Measurements from ENCODE around the gene PPIL4. TPM values are rescaled to one million over a fixed set of nuclear protein-coding genes. Genes with fewer than 3 reads are reported as not detected.

The PPIL4 gene
- total and polyA plus RNA-seq, 7 experiments from 2014 or later = 15.3 to 42.9 (median 28.1) TPM

GRCh38 chr6:149472241-149472640 lies 73.6 kb downstream of the PPIL4 start:
- H3K4me3 ChIP-seq (ENCODE audit: low read length) = no peak overlapping the region
- peaks cover 8 to 52% (median 33%) of the 10 kb centered on the region in 7 donors for H3K4me1 Mint-ChIP-seq
- H3K9me3 ChIP-seq (ENCODE audit: control insufficient read depth in 2 of 3, low read length in 3 of 3) = no peaks in the 10 kb centered on the region
- H3K27me3 ChIP-seq (ENCODE audit: control insufficient read depth in 2 of 2, insufficient read depth in 2 of 2, low read length in 2 of 2) = no peaks in the 10 kb centered on the region
- H3K27ac ChIP-seq (ENCODE audit: low read depth, low read length) = no peak overlapping the region
- peak overlapping the region in 5 of 9 donors; percentile 15 to 81 (median 46) for H3K27ac Mint-ChIP-seq
- peaks cover 5 to 22% of the 10 kb centered on the region in 2 donors for H3K4me1 ChIP-seq (ENCODE audit: control insufficient read depth in 2 of 2, insufficient read depth in 2 of 2, low read length in 2 of 2)
- POLR2A ChIA-PET = interaction anchor here (1.5 kb wide), 1 partner anchor 23 kb away, joined by 3 read pairs; no protein-coding TSS in a partner anchor
- H3K27me3 Mint-ChIP-seq = no peaks in the 10 kb centered on the region
- intact Hi-C loops (cut with micrococcal nuclease) = loop anchor here in 1 of 2 donors (2.0 kb wide), 1 partner anchor 45 kb away; no protein-coding TSS in a partner anchor
- H3K36me3 Mint-ChIP-seq = peaks cover 0 to 19% (median 8%) of the 10 kb centered on the region in 5 donors
- CTCF ChIA-PET = interaction anchor here (3.3 kb wide), 1 partner anchor 44 kb away, joined by 15 read pairs; no protein-coding TSS in a partner anchor
- peaks cover 0 to 2% (median 0%) of the 10 kb centered on the region in 11 donors for H3K9me3 Mint-ChIP-seq
- H3K4me3 Mint-ChIP-seq = peak overlapping the region in 1 of 10 donors; percentile 21
- no peak for ATAC-seq
- peaks cover 0 to 14% (median 4%) of the 10 kb centered on the region in 3 experiments for H3K36me3 ChIP-seq (ENCODE audit: control insufficient read depth in 2 of 3, insufficient read depth in 3 of 3, low read length in 3 of 3)
- DNase-seq = no peak

GRCh38 chr6:149471801-149472200 lies 74.0 kb downstream of the PPIL4 start:
- Mint-ChIP-seq H3K4me3 (peak overlapping the region in 1 of 10 donors; percentile 21), H3K4me1 (peaks cover 8 to 48% (median 32%) of the 10 kb centered on the region in 7 donors), H3K27me3 (no peaks in the 10 kb centered on the region), H3K36me3 (peaks cover 0 to 19% (median 8%) of the 10 kb centered on the region in 5 donors), H3K9me3 (peaks cover 0 to 2% (median 0%) of the 10 kb centered on the region in 11 donors), H3K27ac (peak overlapping the region in 5 of 9 donors; percentile 13 to 81 (median 36))
- no peak for DNase-seq
- H3K4me3 ChIP-seq (ENCODE audit: low read length) = no peak overlapping the region
- peak; percentile 36 for ATAC-seq
- no peaks in the 10 kb centered on the region for H3K27me3 ChIP-seq (ENCODE audit: control insufficient read depth in 2 of 2, insufficient read depth in 2 of 2, low read length in 2 of 2)
- H3K36me3 ChIP-seq (ENCODE audit: control insufficient read depth in 2 of 3, insufficient read depth in 3 of 3, low read length in 3 of 3) = peaks cover 0 to 14% (median 4%) of the 10 kb centered on the region in 3 experiments
- H3K27ac ChIP-seq (ENCODE audit: low read depth, low read length) = no peak overlapping the region
- ChIA-PET POLR2A (no interaction called here), CTCF (interaction anchor here (3.3 kb wide), 1 partner anchor 45 kb away, joined by 15 read pairs; no protein-coding TSS in a partner anchor)
- intact Hi-C loops (cut with micrococcal nuclease) = loop anchor here in 1 of 2 donors (2.0 kb wide), 1 partner anchor 45 kb away; no protein-coding TSS in a partner anchor
- H3K9me3 ChIP-seq (ENCODE audit: control insufficient read depth in 2 of 3, low read length in 3 of 3) = no peaks in the 10 kb centered on the region
- H3K4me1 ChIP-seq (ENCODE audit: control insufficient read depth in 2 of 2, insufficient read depth in 2 of 2, low read length in 2 of 2) = peaks cover 5 to 22% of the 10 kb centered on the region in 2 donors

GRCh38 chr6:149470948-149471347 lies 74.9 kb downstream of the PPIL4 start:
- POLR2A ChIA-PET = no interaction called here
- DNase-seq (no peak), ATAC-seq (no peak)
- Histone ChIP-seq H3K27me3 (ENCODE audit: control insufficient read depth in 2 of 2, insufficient read depth in 2 of 2, low read length in 2 of 2) (no peaks in the 10 kb centered on the region), H3K27ac (ENCODE audit: low read depth, low read length) (no peak overlapping the region), H3K4me1 (ENCODE audit: control insufficient read depth in 2 of 2, insufficient read depth in 2 of 2, low read length in 2 of 2) (peaks cover 5 to 22% of the 10 kb centered on the region in 2 donors), H3K9me3 (ENCODE audit: control insufficient read depth in 2 of 3, low read length in 3 of 3) (no peaks in the 10 kb centered on the region), H3K4me3 (ENCODE audit: low read length) (no peak overlapping the region), H3K36me3 (ENCODE audit: control insufficient read depth in 2 of 3, insufficient read depth in 3 of 3, low read length in 3 of 3) (peaks cover 0 to 14% (median 4%) of the 10 kb centered on the region in 3 experiments)
- intact Hi-C loops (cut with micrococcal nuclease) = no loop called here
- Mint-ChIP-seq H3K4me1 (peaks cover 8 to 46% (median 30%) of the 10 kb centered on the region in 7 donors), H3K27me3 (no peaks in the 10 kb centered on the region), H3K27ac (no peak overlapping the region), H3K4me3 (no peak overlapping the region), H3K36me3 (peaks cover 0 to 19% (median 8%) of the 10 kb centered on the region in 5 donors), H3K9me3 (peaks cover 0 to 2% (median 0%) of the 10 kb centered on the region in 11 donors)
- CTCF ChIA-PET = no interaction called here

- no peak for DNase-seq
- Mint-ChIP-seq H3K36me3 (peaks cover 0 to 17% (median 13%) of the 10 kb centered on the region in 5 donors), H3K27me3 (no peaks in the 10 kb centered on the region), H3K4me1 (peaks cover 8 to 50% (median 32%) of the 10 kb centered on the region in 7 donors), H3K9me3 (peaks cover 0 to 2% (median 0%) of the 10 kb centered on the region in 11 donors), H3K27ac (peak overlapping the region in 8 of 9 donors; percentile 10 to 89 (median 42)), H3K4me3 (peak overlapping the region in 6 of 10 donors; percentile 1 to 69 (median 16))
- Histone ChIP-seq H3K4me1 (ENCODE audit: control insufficient read depth in 2 of 2, insufficient read depth in 2 of 2, low read length in 2 of 2) (peaks cover 5 to 14% of the 10 kb centered on the region in 2 donors), H3K9me3 (ENCODE audit: control insufficient read depth in 2 of 3, low read length in 3 of 3) (no peaks in the 10 kb centered on the region), H3K27ac (ENCODE audit: low read depth, low read length) (peak overlapping the region; percentile 35), H3K36me3 (ENCODE audit: control insufficient read depth in 2 of 3, insufficient read depth in 3 of 3, low read length in 3 of 3) (peaks cover 0 to 14% (median 13%) of the 10 kb centered on the region in 3 experiments), H3K4me3 (ENCODE audit: low read length) (no peak overlapping the region), H3K27me3 (ENCODE audit: control insufficient read depth in 2 of 2, insufficient read depth in 2 of 2, low read length in 2 of 2) (no peaks in the 10 kb centered on the region)
- intact Hi-C loops (cut with micrococcal nuclease) = no loop called here
- CTCF ChIA-PET = no interaction called here
- ATAC-seq = no peak
- POLR2A ChIA-PET = interaction anchor here (0.9 kb wide), 1 partner anchor 16 kb away, joined by 4 read pairs; the partner anchor contains the start of gene ZC3H12D
These were observed 77.7 kb downstream of the PPIL4 start for GRCh38 chr6:149468179-149468578.

- H3K4me1 ChIP-seq (ENCODE audit: control insufficient read depth in 2 of 2, insufficient read depth in 2 of 2, low read length in 2 of 2) = peaks cover 5 to 7% of the 10 kb centered on the region in 2 donors
These were observed 78.6 kb downstream of the PPIL4 start for GRCh38 chr6:149467265-149467664.

GRCh38 chr6:149464411-149464810 lies 81.4 kb downstream of the PPIL4 start:
- H3K4me3 ChIP-seq (ENCODE audit: low read length) = no peak overlapping the region
- CTCF ChIA-PET = interaction anchor here (0.9 kb wide), 1 partner anchor 20 kb away, joined by 3 read pairs; the partner anchor contains the start of gene ZC3H12D
- no peaks in the 10 kb centered on the region for H3K27me3 ChIP-seq (ENCODE audit: control insufficient read depth in 2 of 2, insufficient read depth in 2 of 2, low read length in 2 of 2)
- peaks cover 6 to 29% (median 20%) of the 10 kb centered on the region in 7 donors for H3K4me1 Mint-ChIP-seq
- H3K27ac Mint-ChIP-seq = peak overlapping the region in 3 of 9 donors; percentile 6 to 42 (median 10)
- H3K9me3 ChIP-seq (ENCODE audit: control insufficient read depth in 2 of 3, low read length in 3 of 3) = no peaks in the 10 kb centered on the region
- peaks cover 0 to 2% (median 0%) of the 10 kb centered on the region in 11 donors for H3K9me3 Mint-ChIP-seq
- no peak for ATAC-seq
- peaks cover 6 to 23% (median 12%) of the 10 kb centered on the region in 5 donors for H3K36me3 Mint-ChIP-seq
- no peaks in the 10 kb centered on the region for H3K27me3 Mint-ChIP-seq
- no peak overlapping the region for H3K4me3 Mint-ChIP-seq
- no peak for DNase-seq
- H3K36me3 ChIP-seq (ENCODE audit: control insufficient read depth in 2 of 3, insufficient read depth in 3 of 3, low read length in 3 of 3) = peaks cover 6 to 26% (median 8%) of the 10 kb centered on the region in 3 experiments
- H3K4me1 ChIP-seq (ENCODE audit: control insufficient read depth in 2 of 2, insufficient read depth in 2 of 2, low read length in 2 of 2) = peaks cover 5 to 7% of the 10 kb centered on the region in 2 donors
- intact Hi-C loops (cut with micrococcal nuclease) = no loop called here
- no peak overlapping the region for H3K27ac ChIP-seq (ENCODE audit: low read depth, low read length)
- POLR2A ChIA-PET = no interaction called here

More at GRCh38 chr6:149467265-149467664, 78.6 kb downstream of the PPIL4 start:
- Mint-ChIP-seq H3K27ac (peak overlapping the region in 3 of 9 donors; percentile 28 to 68 (median 38)), H3K4me1 (peaks cover 11 to 46% (median 27%) of the 10 kb centered on the region in 7 donors), H3K36me3 (peaks cover 5 to 22% (median 14%) of the 10 kb centered on the region in 5 donors), H3K9me3 (peaks cover 0 to 2% (median 0%) of the 10 kb centered on the region in 11 donors), H3K4me3 (no peak overlapping the region), H3K27me3 (no peaks in the 10 kb centered on the region)
- ChIA-PET CTCF (no interaction called here), POLR2A (interaction anchor here (0.7 to 1.4 kb wide), 2 partner anchors 16 to 19 kb away, joined by 3 to 6 read pairs; no protein-coding TSS in a partner anchor)
- H3K27me3 ChIP-seq (ENCODE audit: control insufficient read depth in 2 of 2, insufficient read depth in 2 of 2, low read length in 2 of 2) = no peaks in the 10 kb centered on the region
- no peaks in the 10 kb centered on the region for H3K9me3 ChIP-seq (ENCODE audit: control insufficient read depth in 2 of 3, low read length in 3 of 3)
- no peak overlapping the region for H3K4me3 ChIP-seq (ENCODE audit: low read length)
- intact Hi-C loops (cut with micrococcal nuclease) = no loop called here
- peaks cover 0 to 14% (median 13%) of the 10 kb centered on the region in 3 experiments for H3K36me3 ChIP-seq (ENCODE audit: control insufficient read depth in 2 of 3, insufficient read depth in 3 of 3, low read length in 3 of 3)
- DNase-seq (no peak), ATAC-seq (no peak)
- no peak overlapping the region for H3K27ac ChIP-seq (ENCODE audit: low read depth, low read length)

Data from naive thymus-derived CD4-positive, alpha-beta T cell (primary cell).